Caco-2 (cell line): ENCODE measurements around the gene COX7B2. TPM values are rescaled to one million over a fixed set of nuclear protein-coding genes. Genes with fewer than 3 reads are reported as not detected.
A peak's percentile ranks its signal among the peaks of the same experiment; 100 is the strongest.

ENCODE experiments used
- BruUV-seq: library from RNA; stranded (reverse); fragments of 400-500 nt; replicated peaks from 2 replicates; lab custom pipeline; 2021; lab: Mats Ljungman, UMichigan
- CTCF ChIA-PET: fragments of 300-600 bp; sonication (Branson Sonifier 250); formaldehyde crosslinking; loops from one replicate; lab custom pipeline; 2022; ENCODE audit warnings: antibody characterized with exemption; lab: Charles Lee
- POLR2A ChIA-PET: fragments of 300-600 bp; sonication (Branson Sonifier 250); formaldehyde crosslinking; loops from one replicate; lab custom pipeline; 2022; ENCODE audit warnings: antibody characterized with exemption; lab: Charles Lee
- DNase-seq, 2 experiments: peaks; one replicate each; pipeline versions ENCODE4 v3.0.0 to v3.0.0-alpha.2; 2020 to 2022
- H3K27me3 ChIP-seq: replicated peaks from 2 replicates; pipeline ENCODE4 v1.6.0; 2011; ENCODE audit warnings: low read length; ENCODE audit not compliant: control insufficient read depth, insufficient read depth
- H3K36me3 ChIP-seq: 2 replicates; pipeline ENCODE4 v1.5.1; 2011; ENCODE audit warnings: low read length; ENCODE audit not compliant: control insufficient read depth, insufficient read depth
- H3K4me1 ChIP-seq: fragments of 250-450 bp; sonication (Bioruptor Pico); 2 replicates; pipeline ENCODE4 v1.5.1; 2020; ENCODE audit warnings: mild to moderate bottlenecking
- H3K4me3 ChIP-seq: 2 replicates; pipeline ENCODE4 v1.5.1; 2011; ENCODE audit warnings: low read depth, mild to moderate bottlenecking, control low read depth, low read length
- H3K9me3 ChIP-seq: fragments of 250-450 bp; sonication (Bioruptor Pico); 2 replicates; pipeline ENCODE4 v1.5.1; 2020; ENCODE audit warnings: mild to moderate bottlenecking, moderate library complexity
- H3K27ac Mint-ChIP-seq: one replicate; pipeline ENCODE4 v1.8.0; 2022; ENCODE audit warnings: mixed read lengths; ENCODE audit not compliant: unreplicated experiment
- H3K27me3 Mint-ChIP-seq: one replicate; pipeline ENCODE4 v1.8.0; 2022; ENCODE audit warnings: mixed read lengths; ENCODE audit not compliant: insufficient read depth, unreplicated experiment
- H3K36me3 Mint-ChIP-seq: one replicate; pipeline ENCODE4 v1.8.0; 2022; ENCODE audit warnings: mild to moderate bottlenecking, mixed read lengths; ENCODE audit not compliant: insufficient read depth, unreplicated experiment
- H3K4me1 Mint-ChIP-seq: one replicate; pipeline ENCODE4 v1.8.0; 2022; ENCODE audit warnings: low read depth, mixed read lengths; ENCODE audit not compliant: unreplicated experiment
- H3K4me3 Mint-ChIP-seq: one replicate; pipeline ENCODE4 v1.8.0; 2022; ENCODE audit warnings: mild to moderate bottlenecking, moderate library complexity, mixed read lengths; ENCODE audit not compliant: unreplicated experiment
- H3K9me3 Mint-ChIP-seq: one replicate; pipeline ENCODE4 v1.8.0; 2022; ENCODE audit warnings: mixed read lengths; ENCODE audit not compliant: unreplicated experiment
- intact Hi-C: fragments of 100-400 bp; cut with micrococcal nuclease; formaldehyde crosslinking; loops from one replicate; pipeline ENCODE4 v1.10.0; 2022; ENCODE audit not compliant: unreplicated experiment
- total RNA-seq: library from RNA; stranded (reverse); gene quantifications from 2 replicates; pipeline ENCODE4 v1.2.3, GENCODE V29; 2022
- TF ChIP-seq, protein P1 (sequence below), 2 experiments: fragments of 200-600 bp in 1 of 2; IDR thresholded peaks; 1 replicate in 1 of 2; 2 replicates in 1 of 2; pipeline versions ENCODE4 v1.5.1 to v1.8.0; 2011 to 2022; ENCODE audit warnings: antibody characterized with exemption in 1 of 2, control low read depth in 1 of 2, inconsistent platforms in 1 of 2, low read depth in 1 of 2, low read length in 1 of 2, mild to moderate bottlenecking in 1 of 2, moderate library complexity in 1 of 2; ENCODE audit not compliant: insufficient read depth in 1 of 2, severe bottlenecking in 1 of 2, unreplicated experiment in 1 of 2

COX7B2 gene
- total RNA-seq, 1 experiment from 2014 or later = not detected

DNA sequence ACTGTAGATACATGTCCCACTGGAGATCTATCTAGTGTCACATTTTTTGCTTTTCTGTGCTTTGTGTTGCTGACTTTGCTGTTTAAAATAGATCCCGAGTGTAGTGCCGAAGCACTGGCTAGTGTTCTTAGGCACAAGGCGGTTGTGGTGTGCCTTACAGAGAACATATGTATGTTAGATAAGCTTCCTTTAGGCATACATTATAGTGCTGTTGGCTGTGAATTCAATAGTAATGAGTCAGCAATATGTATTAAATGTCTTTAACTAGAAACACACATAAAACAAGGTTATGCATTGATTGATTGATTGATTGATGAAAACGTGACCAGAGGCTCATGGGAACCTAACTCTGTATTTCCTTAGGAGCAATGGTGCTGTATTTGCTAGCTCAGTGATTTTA is 56.2 kb downstream of the COX7B2 start:
- Mint-ChIP-seq H3K4me3 (no peak overlapping the region), H3K9me3 (no peaks in the 10 kb centered on the region), H3K36me3 (no peaks in the 10 kb centered on the region), H3K27ac (no peak overlapping the region), H3K4me1 (peaks cover 7% of the 10 kb centered on the region), H3K27me3 (no peaks in the 10 kb centered on the region)
- Histone ChIP-seq H3K9me3 (no peaks in the 10 kb centered on the region), H3K27me3 (no peaks in the 10 kb centered on the region), H3K4me3 (no peak overlapping the region), H3K4me1 (peaks cover 14% of the 10 kb centered on the region), H3K36me3 (no peaks in the 10 kb centered on the region)
- no peak for DNase-seq
- TF ChIP-seq, protein P1, sequence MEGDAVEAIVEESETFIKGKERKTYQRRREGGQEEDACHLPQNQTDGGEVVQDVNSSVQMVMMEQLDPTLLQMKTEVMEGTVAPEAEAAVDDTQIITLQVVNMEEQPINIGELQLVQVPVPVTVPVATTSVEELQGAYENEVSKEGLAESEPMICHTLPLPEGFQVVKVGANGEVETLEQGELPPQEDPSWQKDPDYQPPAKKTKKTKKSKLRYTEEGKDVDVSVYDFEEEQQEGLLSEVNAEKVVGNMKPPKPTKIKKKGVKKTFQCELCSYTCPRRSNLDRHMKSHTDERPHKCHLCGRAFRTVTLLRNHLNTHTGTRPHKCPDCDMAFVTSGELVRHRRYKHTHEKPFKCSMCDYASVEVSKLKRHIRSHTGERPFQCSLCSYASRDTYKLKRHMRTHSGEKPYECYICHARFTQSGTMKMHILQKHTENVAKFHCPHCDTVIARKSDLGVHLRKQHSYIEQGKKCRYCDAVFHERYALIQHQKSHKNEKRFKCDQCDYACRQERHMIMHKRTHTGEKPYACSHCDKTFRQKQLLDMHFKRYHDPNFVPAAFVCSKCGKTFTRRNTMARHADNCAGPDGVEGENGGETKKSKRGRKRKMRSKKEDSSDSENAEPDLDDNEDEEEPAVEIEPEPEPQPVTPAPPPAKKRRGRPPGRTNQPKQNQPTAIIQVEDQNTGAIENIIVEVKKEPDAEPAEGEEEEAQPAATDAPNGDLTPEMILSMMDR (IDR thresholded peaks at IDR 0.05; ENCODE audit: insufficient read depth in 1 of 2, low read depth in 1 of 2, low read length in 1 of 2, severe bottlenecking in 1 of 2, unreplicated experiment in 1 of 2) = no peak
- BruUV-seq = no TSS peak
- POLR2A ChIA-PET = no interaction called here
- CTCF ChIA-PET = interaction anchor here (1.0 kb wide), 1 partner anchor 34 kb away, joined by 3 read pairs; no protein-coding TSS in a partner anchor
- intact Hi-C loops = no loop called here

DNA sequence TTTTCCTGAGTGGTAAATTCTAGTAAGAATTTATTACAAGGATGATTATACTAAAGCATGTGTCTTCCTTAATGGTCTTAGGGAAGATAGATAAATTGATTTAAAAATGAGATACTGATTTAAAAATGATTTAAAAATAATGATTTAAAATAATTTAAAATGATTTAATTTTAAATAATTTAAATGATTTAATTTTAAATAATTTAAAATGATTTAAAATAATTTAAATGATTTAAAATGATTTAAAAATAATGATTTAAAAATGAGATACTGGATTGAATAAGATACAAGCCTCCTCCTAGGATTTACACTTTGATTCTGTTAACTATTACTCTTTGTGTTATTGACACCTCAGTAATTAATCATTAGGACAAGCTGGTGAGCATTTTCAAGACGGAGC is 59.0 kb downstream of the COX7B2 start:
- ChIA-PET POLR2A (no interaction called here), CTCF (no interaction called here)
- intact Hi-C loops = no loop called here

DNA sequence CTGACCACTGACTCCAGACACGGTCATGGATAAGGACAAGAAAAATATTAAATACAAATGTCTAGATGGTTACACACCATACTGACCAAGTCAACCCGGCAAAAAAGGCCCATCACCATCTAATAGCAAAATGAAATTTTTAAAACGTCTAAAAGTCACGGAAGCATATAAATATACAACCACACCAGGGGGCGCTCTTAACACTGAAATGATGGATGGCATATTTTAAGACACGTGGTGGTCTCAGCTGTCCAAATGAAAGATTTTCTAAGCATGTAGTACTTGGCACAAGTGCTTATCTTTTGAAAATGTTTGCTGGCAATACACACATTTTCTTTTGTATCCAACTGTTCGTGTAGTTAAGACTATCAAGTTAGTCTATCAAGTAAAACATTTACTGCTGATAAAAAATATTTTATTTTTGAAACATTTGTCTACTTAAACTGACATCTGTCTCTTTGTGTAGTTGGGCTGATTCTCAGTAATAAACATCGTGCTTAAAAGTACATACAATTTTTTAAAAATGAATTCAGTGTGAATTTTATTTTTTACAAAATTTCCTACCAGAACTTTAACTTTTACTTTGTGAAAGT is 64.6 kb downstream of the COX7B2 start:
- Mint-ChIP-seq H3K36me3 (no peaks in the 10 kb centered on the region), H3K27me3 (no peaks in the 10 kb centered on the region), H3K4me3 (no peak overlapping the region), H3K9me3 (no peaks in the 10 kb centered on the region), H3K4me1 (peaks cover 16% of the 10 kb centered on the region), H3K27ac (no peak overlapping the region)
- Histone ChIP-seq H3K4me3 (no peak overlapping the region), H3K9me3 (no peaks in the 10 kb centered on the region), H3K36me3 (no peaks in the 10 kb centered on the region), H3K27me3 (no peaks in the 10 kb centered on the region), H3K4me1 (peaks cover 24% of the 10 kb centered on the region)
- DNase-seq = peak; percentile 66 to 76
- no TSS peak for BruUV-seq
- TF ChIP-seq, protein P1 (IDR thresholded peaks at IDR 0.05; ENCODE audit: insufficient read depth in 1 of 2, low read depth in 1 of 2, low read length in 1 of 2, severe bottlenecking in 1 of 2, unreplicated experiment in 1 of 2) = peak; percentile 52 to 74
- POLR2A ChIA-PET = no interaction called here
- intact Hi-C loops = loop anchor here (1.0 to 2.0 kb wide), 7 partner anchors 42 to 540 kb away; no protein-coding TSS in a partner anchor
- CTCF ChIA-PET = interaction anchor here (0.6 to 1.3 kb wide), 4 partner anchors 45 to 516 kb away, joined by 3 to 4 read pairs (median 3); no protein-coding TSS in a partner anchor

More for the DNA sequence above, 59.0 kb downstream of the COX7B2 start:
- no peak for DNase-seq
- peaks cover 13% of the 10 kb centered on the region for H3K4me1 Mint-ChIP-seq
- H3K36me3 Mint-ChIP-seq = no peaks in the 10 kb centered on the region
- H3K27me3 ChIP-seq = no peaks in the 10 kb centered on the region
- no peaks in the 10 kb centered on the region for H3K36me3 ChIP-seq
- H3K27me3 Mint-ChIP-seq = no peaks in the 10 kb centered on the region
- TF ChIP-seq, protein P1 (IDR thresholded peaks at IDR 0.05; ENCODE audit: insufficient read depth in 1 of 2, low read depth in 1 of 2, low read length in 1 of 2, severe bottlenecking in 1 of 2, unreplicated experiment in 1 of 2) = no peak
- H3K9me3 Mint-ChIP-seq = no peaks in the 10 kb centered on the region
- H3K9me3 ChIP-seq = no peaks in the 10 kb centered on the region
- no TSS peak for BruUV-seq
- no peak overlapping the region for H3K4me3 Mint-ChIP-seq
- H3K27ac Mint-ChIP-seq = no peak overlapping the region
- H3K4me3 ChIP-seq = no peak overlapping the region
- H3K4me1 ChIP-seq = peaks cover 23% of the 10 kb centered on the region
